ENCODE results near the gene SF3B6. TPM values are rescaled to one million over a fixed set of nuclear protein-coding genes. Genes with fewer than 3 reads are reported as not detected.
"Not testable (repeated sequence)": the region's sequence is repeated elsewhere in the genome, so short reads cannot be mapped to it uniquely, and the experiment has no call there.

SF3B6 gene
- total RNA-seq: 124 TPM

GRCh38 chr2:24075915-24076848 lies at the start of gene SF3B6:
SF3B6 (minus strand) TSS chr2:24076326; CDS start chr2:24076229, 97 bp downstream.
- DNase-seq: peak; percentile 98

- peak; percentile 55 for DNase-seq
These were observed 47.9 kb upstream of the SF3B6 start for GRCh38 chr2:24123922-24124580.

GRCh38 chr2:24123195-24123921 lies 47.2 kb upstream of the SF3B6 start, which contains the start of the genes FAM228B and PFN4:
FAM228B (plus strand) TSS chr2:24123469; CDS start chr2:24124362, 893 bp downstream.
PFN4 (minus strand) TSS chr2:24123334; CDS start chr2:24122535, 799 bp downstream.
- peak; percentile 89 for DNase-seq

- DNase-seq: no peak
These were observed 46.5 kb upstream of the SF3B6 start for GRCh38 chr2:24122366-24123194.

GRCh38 chr2:24121469-24121868 lies 45.3 kb upstream of the SF3B6 start:
- no peak for DNase-seq

GRCh38 chr2:24121066-24121465 lies 44.9 kb upstream of the SF3B6 start:
- DNase-seq: no peak

- no peak for DNase-seq
These were observed 41.8 kb upstream of the SF3B6 start for GRCh38 chr2:24117902-24118301.

- no peak for DNase-seq
These were observed 38.9 kb upstream of the SF3B6 start for GRCh38 chr2:24115057-24115456.

- DNase-seq: no peak
These were observed 35.3 kb upstream of the SF3B6 start for GRCh38 chr2:24111407-24111901.

- no peak for DNase-seq
These were observed 34.7 kb upstream of the SF3B6 start for GRCh38 chr2:24110660-24111303.

- not testable (repeated sequence) for DNase-seq
These were observed 33.3 kb upstream of the SF3B6 start for GRCh38 chr2:24109431-24109830.

GRCh38 chr2:24107336-24107735 lies 31.2 kb upstream of the SF3B6 start:
- DNase-seq: no peak

GRCh38 chr2:24106786-24107185 lies 30.7 kb upstream of the SF3B6 start:
- DNase-seq: no peak

GRCh38 chr2:24105816-24106215 lies 29.7 kb upstream of the SF3B6 start:
- no peak for DNase-seq

- DNase-seq: no peak
These were observed 28.8 kb upstream of the SF3B6 start for GRCh38 chr2:24104906-24105305.

GRCh38 chr2:24104110-24104650 lies 28.1 kb upstream of the SF3B6 start:
- DNase-seq: no peak

GRCh38 chr2:24102677-24103076 lies 26.6 kb upstream of the SF3B6 start:
- no peak for DNase-seq

GRCh38 chr2:24101992-24102391 lies 25.9 kb upstream of the SF3B6 start:
- no peak for DNase-seq

GRCh38 chr2:24100732-24101131 lies 24.6 kb upstream of the SF3B6 start:
- DNase-seq: not testable (repeated sequence)

GRCh38 chr2:24095171-24095677 lies 19.1 kb upstream of the SF3B6 start:
- not testable (repeated sequence) for DNase-seq

Measured in occipital lobe (tissue), 2 donors.